Sigmoid colon (tissue), 7 donors: ENCODE data around the gene CEP68. TPM values are rescaled to one million over a fixed set of nuclear protein-coding genes. Genes with fewer than 3 reads are reported as not detected.

ENCODE experiments used
- DNase-seq: peaks from one replicate; pipeline ENCODE4 v3.0.0-alpha.2; 2019
- H3K27ac ChIP-seq, 4 donors: fragments of 200-600 bp; sonication (generic); one replicate each; pipeline ENCODE4 v1.5.1; 2016 to 2019; ENCODE audit warnings: mild to moderate bottlenecking in 1 of 4
- H3K27me3 ChIP-seq, 3 donors: fragments of 200-600 bp; sonication (generic); one replicate each; pipeline ENCODE4 v1.5.1; 2019; ENCODE audit warnings: mild to moderate bottlenecking in 1 of 3
- H3K36me3 ChIP-seq, 4 donors: fragments of 200-600 bp; sonication (generic); one replicate each; pipeline ENCODE4 v1.5.1; 2016 to 2019
- H3K4me1 ChIP-seq, 4 donors: fragments of 200-600 bp; sonication (generic); one replicate each; pipeline ENCODE4 v1.5.1; 2017 to 2019
- H3K4me3 ChIP-seq, 4 donors: fragments of 200-600 bp; sonication (generic); one replicate each; pipeline ENCODE4 v1.5.1; 2017 to 2019; ENCODE audit warnings: mild to moderate bottlenecking in 2 of 4, moderate library complexity in 1 of 4
- H3K9me3 ChIP-seq, 4 donors: fragments of 200-600 bp in 3 of 4; sonication (generic) in 3 of 4; one replicate each; pipeline versions ENCODE4 v1.5.1 to v1.6.1; 2013 to 2019
- EP300 ChIP-seq, 4 donors: sonication (generic); formaldehyde crosslinking; IDR thresholded peaks; one replicate each; pipeline ENCODE4 v1.6.1; 2017; ENCODE audit warnings: antibody characterized with exemption in 4 of 4
- POLR2A ChIP-seq, 2 donors: fragments of 450-650 bp; IDR thresholded peaks; one replicate each; pipeline ENCODE4 v1.6.1; 2016; ENCODE audit warnings: antibody characterized with exemption in 2 of 2, mild to moderate bottlenecking in 2 of 2, moderate library complexity in 2 of 2
- POLR2AphosphoS5 ChIP-seq, 4 donors: sonication (generic); formaldehyde crosslinking; IDR thresholded peaks; one replicate each; pipeline ENCODE4 v1.6.1; 2017; ENCODE audit warnings: antibody characterized with exemption in 4 of 4
- WGBS, 2 donors: extraction: QIAGEN DNeasy Blood & Tissue Kit; methylation state at CpG; one replicate each; pipeline ENCODE4 v1.1.7; 2013; 5-methylcytosine and 5-hydroxymethylcytosine counted together
- intact Hi-C: fragments of 100-400 bp; cut with DNase I; formaldehyde crosslinking; loops from one replicate; pipeline ENCODE4 v1.15.1; 2023
- polyA plus RNA-seq, 3 donors: library from polyadenylated mRNA; stranded (reverse); fragments of 200-250 nt; gene quantifications; one replicate each; pipeline ENCODE4 v1.2.3, GENCODE V29; 2013
- total RNA-seq, 4 donors: library from RNA; depleted of rRNA; stranded (reverse); fragments of >200 nt; gene quantifications; one replicate each; pipeline ENCODE4 v1.1.0, GENCODE V29; 2016
- TF ChIP-seq, protein P1 (sequence below), 4 experiments: fragments of 450-650 bp in 3 of 4; fragments of 200-600 bp in 1 of 4; IDR thresholded peaks; one replicate each; pipeline ENCODE4 v1.5.1; 2016 to 2019; ENCODE audit warnings: antibody characterized with exemption in 4 of 4, mild to moderate bottlenecking in 3 of 4, moderate library complexity in 2 of 4
- donor health status: healthy with polysubstance abuse.
- donor health status: Bipolar disorder and iron deficiency.
- donor health status: healthy.

Gene CEP68
- total and polyA plus RNA-seq, 7 donors: 1.6 to 32.1 (median 24.4) TPM

DNA sequence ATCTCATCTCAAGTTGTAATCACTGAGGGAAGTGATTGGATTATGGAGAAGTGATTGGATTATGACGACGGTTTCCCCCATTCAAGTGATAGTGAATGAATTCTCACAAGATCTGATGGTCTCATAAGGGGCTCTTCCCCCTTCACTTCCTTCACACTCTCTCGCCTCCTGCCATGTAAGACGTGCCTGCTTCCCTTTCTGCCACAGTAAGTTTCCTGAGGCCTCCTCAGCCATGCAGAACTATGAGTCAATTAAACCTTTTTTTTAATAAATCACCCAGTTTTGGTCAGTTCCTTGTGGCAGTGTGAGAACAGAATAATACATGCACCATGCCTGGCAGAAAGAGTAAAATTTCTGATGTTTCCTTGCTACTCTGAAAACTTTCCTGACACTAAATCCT is 36.6 kb downstream of the CEP68 start:
- DNase-seq: no peak
- Histone ChIP-seq H3K27me3 (no peaks in the 10 kb centered on the region), H3K36me3 (peaks cover 5 to 78% (median 13%) of the 10 kb centered on the region in 4 donors), H3K4me1 (peaks cover 0 to 13% (median 8%) of the 10 kb centered on the region in 4 donors), H3K9me3 (no peaks in the 10 kb centered on the region), H3K4me3 (no peak overlapping the region), H3K27ac (no peak overlapping the region)
- WGBS, 2 donors: 83 to 97% methylated on average over 4 of the region's 4 CpGs
- intact Hi-C loops: no loop called here
- no peak for TF ChIP-seq EP300 (IDR thresholded peaks at IDR 0.05)
- TF ChIP-seq, protein P1, sequence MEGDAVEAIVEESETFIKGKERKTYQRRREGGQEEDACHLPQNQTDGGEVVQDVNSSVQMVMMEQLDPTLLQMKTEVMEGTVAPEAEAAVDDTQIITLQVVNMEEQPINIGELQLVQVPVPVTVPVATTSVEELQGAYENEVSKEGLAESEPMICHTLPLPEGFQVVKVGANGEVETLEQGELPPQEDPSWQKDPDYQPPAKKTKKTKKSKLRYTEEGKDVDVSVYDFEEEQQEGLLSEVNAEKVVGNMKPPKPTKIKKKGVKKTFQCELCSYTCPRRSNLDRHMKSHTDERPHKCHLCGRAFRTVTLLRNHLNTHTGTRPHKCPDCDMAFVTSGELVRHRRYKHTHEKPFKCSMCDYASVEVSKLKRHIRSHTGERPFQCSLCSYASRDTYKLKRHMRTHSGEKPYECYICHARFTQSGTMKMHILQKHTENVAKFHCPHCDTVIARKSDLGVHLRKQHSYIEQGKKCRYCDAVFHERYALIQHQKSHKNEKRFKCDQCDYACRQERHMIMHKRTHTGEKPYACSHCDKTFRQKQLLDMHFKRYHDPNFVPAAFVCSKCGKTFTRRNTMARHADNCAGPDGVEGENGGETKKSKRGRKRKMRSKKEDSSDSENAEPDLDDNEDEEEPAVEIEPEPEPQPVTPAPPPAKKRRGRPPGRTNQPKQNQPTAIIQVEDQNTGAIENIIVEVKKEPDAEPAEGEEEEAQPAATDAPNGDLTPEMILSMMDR (IDR thresholded peaks at IDR 0.05): no peak
- TF ChIP-seq POLR2AphosphoS5 (IDR thresholded peaks at IDR 0.05): no peak
- TF ChIP-seq POLR2A (IDR thresholded peaks at IDR 0.05): no peak

DNA sequence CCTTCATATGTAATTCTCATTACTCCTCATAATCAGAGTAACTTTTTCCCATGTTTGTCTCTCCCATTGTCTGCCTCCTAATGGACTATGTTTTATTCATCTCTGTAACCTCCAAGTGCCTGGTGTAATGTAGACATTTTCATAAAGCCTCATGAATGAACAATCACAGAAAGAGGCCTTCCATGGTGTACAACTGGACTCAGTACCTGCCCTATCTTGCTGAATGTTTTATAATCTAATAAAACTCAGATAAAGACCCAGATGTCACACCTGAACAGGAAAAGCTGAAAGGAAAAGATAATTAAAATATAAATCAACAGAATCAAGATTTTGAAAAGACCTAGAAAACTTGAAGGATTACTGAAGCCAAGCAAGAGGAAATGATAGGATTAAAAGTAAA is 37.0 kb downstream of the CEP68 start:
- no peak for DNase-seq
- intact Hi-C loops: no loop called here
- Histone ChIP-seq H3K27me3 (no peaks in the 10 kb centered on the region), H3K27ac (no peak overlapping the region), H3K9me3 (no peaks in the 10 kb centered on the region), H3K4me3 (no peak overlapping the region), H3K36me3 (peaks cover 3 to 78% (median 13%) of the 10 kb centered on the region in 4 donors), H3K4me1 (peaks cover 0 to 13% (median 8%) of the 10 kb centered on the region in 4 donors)
- no peak for TF ChIP-seq POLR2AphosphoS5 (IDR thresholded peaks at IDR 0.05)
- no peak for TF ChIP-seq EP300 (IDR thresholded peaks at IDR 0.05)
- no peak for TF ChIP-seq POLR2A (IDR thresholded peaks at IDR 0.05)
- TF ChIP-seq, protein P1 (IDR thresholded peaks at IDR 0.05): no peak

DNA sequence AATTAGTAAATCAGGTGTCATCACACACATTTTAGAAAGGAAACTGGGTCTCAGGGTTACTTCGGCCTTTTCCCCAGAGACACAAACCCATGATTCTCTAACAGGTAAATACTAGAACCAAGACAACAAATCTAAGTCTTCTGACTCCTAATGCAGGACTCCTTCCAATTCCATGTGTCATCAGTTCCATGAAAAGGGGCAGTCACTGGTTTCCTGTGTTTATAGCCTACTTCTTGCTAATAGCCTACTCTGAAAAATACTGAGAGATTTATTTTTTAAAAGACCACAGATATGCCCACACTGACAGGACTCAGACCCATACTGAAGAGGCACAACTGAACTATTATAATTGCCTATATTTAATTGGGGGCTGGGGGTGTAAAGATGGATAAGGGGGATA is 40.7 kb downstream of the CEP68 start:
- no peak for DNase-seq
- intact Hi-C loops: no loop called here
- H3K27ac ChIP-seq: no peak overlapping the region
- TF ChIP-seq, protein P1 (IDR thresholded peaks at IDR 0.05): no peak
- TF ChIP-seq EP300 (IDR thresholded peaks at IDR 0.05) (no peak), POLR2A (IDR thresholded peaks at IDR 0.05) (no peak), POLR2AphosphoS5 (IDR thresholded peaks at IDR 0.05) (no peak)
- peaks cover 0 to 84% (median 10%) of the 10 kb centered on the region in 4 donors for H3K36me3 ChIP-seq
- no peaks in the 10 kb centered on the region for H3K27me3 ChIP-seq
- H3K4me3 ChIP-seq: no peak overlapping the region
- H3K9me3 ChIP-seq: no peaks in the 10 kb centered on the region
- 92 to 93% methylated on average over 1 of the region's 1 CpG for WGBS, 2 donors
- peaks cover 0 to 9% (median 3%) of the 10 kb centered on the region in 4 donors for H3K4me1 ChIP-seq

DNA sequence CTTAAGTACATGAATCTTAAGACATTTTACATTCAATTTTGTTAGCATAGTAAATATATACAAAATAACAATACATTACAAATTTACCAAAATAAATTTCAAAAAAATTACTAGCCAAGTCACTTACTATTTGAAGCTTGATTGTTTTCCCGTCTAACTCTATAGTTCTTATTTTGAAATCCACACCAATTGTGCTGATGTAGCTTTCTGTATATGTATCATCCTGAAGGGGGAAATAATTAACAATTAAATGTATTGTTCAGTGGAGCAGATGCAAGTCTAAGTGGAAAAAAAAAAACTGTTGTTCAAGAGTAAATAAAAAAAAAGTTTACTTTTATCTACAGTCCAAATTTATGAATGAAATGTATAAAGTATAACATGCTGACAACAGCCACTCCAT is 41.6 kb downstream of the CEP68 start:
- peaks cover 0 to 9% (median 3%) of the 10 kb centered on the region in 4 donors for H3K4me1 ChIP-seq
- no peaks in the 10 kb centered on the region for H3K9me3 ChIP-seq
- 44 to 69% methylated on average over 1 of the region's 1 CpG for WGBS, 2 donors
- H3K36me3 ChIP-seq: peaks cover 0 to 82% (median 10%) of the 10 kb centered on the region in 4 donors
- no peak overlapping the region for H3K27ac ChIP-seq
- intact Hi-C loops: no loop called here
- no peak for DNase-seq
- TF ChIP-seq, protein P1 (IDR thresholded peaks at IDR 0.05): no peak
- no peak for TF ChIP-seq EP300 (IDR thresholded peaks at IDR 0.05)
- no peak for TF ChIP-seq POLR2A (IDR thresholded peaks at IDR 0.05)
- no peak for TF ChIP-seq POLR2AphosphoS5 (IDR thresholded peaks at IDR 0.05)
- H3K4me3 ChIP-seq: no peak overlapping the region
- no peaks in the 10 kb centered on the region for H3K27me3 ChIP-seq

DNA sequence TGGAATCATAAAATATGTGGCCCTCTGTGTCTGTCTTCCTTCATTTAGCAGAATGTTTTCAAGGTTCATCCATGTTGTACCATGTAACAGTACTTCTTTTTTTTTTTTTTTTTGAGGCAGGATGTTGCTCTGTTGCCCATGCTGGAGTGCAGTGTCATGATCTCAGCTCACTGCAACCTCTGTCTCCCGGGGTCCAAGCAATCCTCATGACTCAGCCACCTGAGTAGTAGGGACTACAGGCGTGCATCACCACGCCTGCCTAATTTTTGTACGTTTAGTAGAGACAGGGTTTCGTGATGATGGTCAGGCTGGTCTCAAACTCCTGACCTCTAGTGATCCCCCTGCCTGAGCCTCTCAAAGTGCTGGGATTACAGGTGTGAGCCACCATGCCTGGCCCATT is 42.5 kb downstream of the CEP68 start:
- H3K36me3 ChIP-seq: peaks cover 0 to 83% (median 13%) of the 10 kb centered on the region in 4 donors
- 88 to 89% methylated on average over 5 of the region's 5 CpGs for WGBS, 2 donors
- intact Hi-C loops: no loop called here

More for the DNA sequence above, 42.5 kb downstream of the CEP68 start:
- DNase-seq: no peak
- H3K4me1 ChIP-seq: peaks cover 0 to 9% (median 3%) of the 10 kb centered on the region in 4 donors
- H3K9me3 ChIP-seq: no peaks in the 10 kb centered on the region
- H3K27me3 ChIP-seq: no peaks in the 10 kb centered on the region
- TF ChIP-seq POLR2A (IDR thresholded peaks at IDR 0.05) (no peak), EP300 (IDR thresholded peaks at IDR 0.05) (no peak), POLR2AphosphoS5 (IDR thresholded peaks at IDR 0.05) (no peak)
- TF ChIP-seq, protein P1 (IDR thresholded peaks at IDR 0.05): no peak
- H3K27ac ChIP-seq: no peak overlapping the region
- no peak overlapping the region for H3K4me3 ChIP-seq
